Inferior parietal cortex (tissue), 1 donor: Measurements from ENCODE around the gene CA11.
A peak's percentile ranks its signal among the peaks of the same experiment; 100 is the strongest.

Source experiments
- DNase-seq: peaks from one replicate; pipeline ENCODE4 v3.0.0-alpha.2; 2016; ENCODE audit errors: extremely low spot score

Gene CA11

DNA sequence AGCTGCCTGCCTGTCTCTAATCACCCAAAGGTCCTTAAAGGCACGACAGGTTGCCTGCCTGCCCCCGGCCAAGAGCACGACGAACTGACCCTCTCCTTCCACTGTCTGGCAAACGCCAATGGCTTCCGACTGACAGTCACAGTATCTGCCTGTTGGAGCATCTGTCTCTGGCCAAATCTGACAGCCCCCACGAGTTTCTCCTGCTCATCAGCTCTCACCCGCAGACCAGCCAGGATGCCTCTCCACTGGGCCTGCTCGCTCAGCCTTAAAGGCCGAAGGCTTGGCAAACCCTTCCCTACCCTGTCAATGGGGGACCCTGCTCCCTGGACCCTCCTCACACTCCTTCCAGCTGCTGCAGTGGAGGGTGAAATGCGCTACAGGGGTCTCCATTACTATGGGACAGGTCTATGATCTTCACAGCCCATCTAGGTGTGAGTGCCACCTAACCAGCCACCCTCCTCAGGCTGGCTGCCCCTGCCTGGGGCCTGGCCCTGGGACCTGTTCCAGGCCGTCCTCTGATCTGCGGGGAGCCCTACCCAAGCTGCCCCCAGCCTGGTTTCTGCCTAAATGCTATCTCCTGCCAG, 32.0 kb downstream of the CA11 start:
- DNase-seq, result no peak

DNA sequence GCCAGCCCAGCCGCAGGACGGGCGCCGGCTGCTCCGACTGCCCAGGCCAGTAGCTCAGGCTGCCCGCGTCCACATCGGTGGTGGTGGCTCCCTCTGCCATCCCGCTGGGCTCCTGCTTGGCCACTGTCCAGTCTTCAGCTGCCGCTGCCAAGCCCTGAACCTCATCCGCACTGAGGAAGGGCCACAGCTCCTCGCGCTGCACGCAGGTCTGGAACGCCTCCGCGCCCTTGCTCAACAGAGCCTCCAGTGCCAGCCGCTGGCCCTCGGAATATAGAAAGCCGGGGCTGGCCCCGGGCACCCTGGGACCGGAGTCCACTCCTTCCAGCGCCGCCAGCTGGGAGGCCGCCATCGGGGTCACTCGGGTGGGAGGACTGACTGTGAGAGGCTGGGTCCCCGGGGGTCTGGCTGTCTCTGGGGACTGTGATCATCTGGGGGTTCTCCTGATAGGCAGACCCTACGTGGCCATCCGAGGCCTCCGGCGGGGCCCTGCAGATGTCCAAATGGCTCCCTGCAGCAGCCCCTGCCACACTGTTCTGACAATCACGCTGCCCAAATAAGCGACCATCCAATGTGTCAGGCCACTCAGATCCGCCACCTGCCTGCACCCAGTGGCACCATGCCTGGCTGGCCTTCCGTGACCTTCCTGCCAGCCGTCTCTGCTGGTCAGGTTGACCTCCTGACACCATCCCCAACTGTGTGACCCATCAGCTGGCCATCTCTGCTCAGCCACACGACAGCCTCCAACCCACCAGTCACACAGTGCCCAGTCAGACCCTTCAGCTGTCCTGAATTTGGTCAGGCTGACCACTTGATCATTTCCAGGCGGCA, 32.7 kb downstream of the CA11 start:
- DNase-seq, result no peak

DNA sequence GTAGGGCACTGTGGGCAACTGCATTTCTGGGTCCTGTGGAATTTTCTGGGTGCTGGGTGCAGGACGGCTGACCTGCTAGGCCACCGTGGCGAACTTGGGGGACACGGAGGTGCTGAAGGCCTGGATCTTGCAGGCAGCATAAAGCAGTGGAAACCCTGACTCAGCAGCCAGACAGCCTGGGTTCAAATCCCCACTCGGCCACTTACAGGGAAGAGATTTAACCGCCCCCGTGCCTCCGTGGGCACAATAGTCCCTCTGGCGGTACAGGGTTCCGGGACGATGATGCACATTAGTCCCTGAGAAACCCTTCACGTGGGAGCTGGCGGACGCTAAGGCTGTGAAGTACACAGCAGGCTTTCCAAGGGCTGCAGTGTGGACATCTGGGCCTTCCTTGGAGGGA, 34.1 kb downstream of the CA11 start:
- DNase-seq, result no peak

DNA sequence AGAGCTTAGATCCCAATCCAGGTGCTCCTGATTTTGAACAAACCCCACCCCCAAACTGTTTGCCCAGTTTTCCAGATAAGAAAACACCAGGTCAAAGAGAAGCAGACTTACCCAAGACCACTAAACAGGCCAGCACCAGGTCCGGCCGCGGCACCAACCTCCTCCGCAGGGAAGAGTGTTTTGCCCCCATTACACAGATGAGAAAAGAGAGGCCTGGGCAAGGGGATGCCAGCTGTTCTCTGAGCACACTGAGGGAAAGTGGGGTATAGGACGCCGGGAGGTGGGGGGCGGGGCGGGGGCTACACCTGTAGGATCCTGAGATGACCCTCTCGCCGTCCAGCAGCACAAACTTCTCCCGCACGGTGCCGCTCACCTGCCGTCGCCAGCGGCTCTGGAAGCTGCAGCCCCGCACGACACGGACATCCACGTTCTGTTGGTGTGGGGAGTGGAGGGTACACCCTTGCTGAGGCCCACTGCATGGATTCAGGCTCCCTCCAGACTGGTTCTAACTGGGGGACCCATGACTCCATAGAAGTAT, 36.3 kb downstream of the CA11 start:
- no peak for DNase-seq

DNA sequence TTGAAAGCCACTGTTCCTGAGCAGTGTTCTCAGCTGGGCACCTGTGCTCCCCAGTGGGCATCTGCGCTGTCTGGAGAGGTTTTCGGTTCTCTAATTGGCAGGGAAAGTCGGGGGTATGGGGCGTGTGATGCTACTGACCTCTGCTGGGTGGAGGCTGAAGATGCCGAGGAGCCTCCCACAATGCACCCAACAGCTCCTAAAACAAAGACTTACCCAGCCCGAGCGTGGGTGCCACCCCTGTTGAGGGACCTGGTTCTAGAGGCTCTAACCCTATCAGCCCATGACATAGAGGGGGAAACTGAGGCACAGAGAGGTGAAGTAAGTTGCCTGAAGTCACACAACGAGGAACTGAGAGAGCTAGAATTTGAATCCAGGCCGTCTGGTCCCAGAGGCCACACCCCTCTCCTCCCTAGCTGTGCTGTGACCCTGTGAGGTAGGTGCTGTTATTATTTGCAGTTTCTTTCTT, 37.2 kb downstream of the CA11 start:
- no peak for DNase-seq

DNA sequence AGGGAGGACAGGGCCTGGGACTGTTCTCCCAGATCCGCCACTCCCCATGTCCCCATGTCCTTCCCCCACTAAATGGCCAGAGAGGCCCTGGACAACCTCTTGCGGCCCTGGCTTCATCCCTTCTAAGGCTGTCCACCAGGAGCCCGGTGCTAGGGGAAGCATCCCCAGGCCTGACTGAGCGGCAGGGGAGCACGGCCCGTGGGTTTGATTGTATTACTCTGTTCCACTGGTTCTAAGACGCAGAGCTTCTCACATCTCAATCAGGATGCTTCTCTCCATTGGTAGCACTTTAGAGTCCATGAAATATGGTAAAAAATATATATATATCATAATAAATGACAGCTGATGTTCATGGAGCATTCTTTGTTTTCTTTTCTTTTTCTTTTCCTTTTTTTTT, 38.6 kb downstream of the CA11 start:
- no peak for DNase-seq

DNA sequence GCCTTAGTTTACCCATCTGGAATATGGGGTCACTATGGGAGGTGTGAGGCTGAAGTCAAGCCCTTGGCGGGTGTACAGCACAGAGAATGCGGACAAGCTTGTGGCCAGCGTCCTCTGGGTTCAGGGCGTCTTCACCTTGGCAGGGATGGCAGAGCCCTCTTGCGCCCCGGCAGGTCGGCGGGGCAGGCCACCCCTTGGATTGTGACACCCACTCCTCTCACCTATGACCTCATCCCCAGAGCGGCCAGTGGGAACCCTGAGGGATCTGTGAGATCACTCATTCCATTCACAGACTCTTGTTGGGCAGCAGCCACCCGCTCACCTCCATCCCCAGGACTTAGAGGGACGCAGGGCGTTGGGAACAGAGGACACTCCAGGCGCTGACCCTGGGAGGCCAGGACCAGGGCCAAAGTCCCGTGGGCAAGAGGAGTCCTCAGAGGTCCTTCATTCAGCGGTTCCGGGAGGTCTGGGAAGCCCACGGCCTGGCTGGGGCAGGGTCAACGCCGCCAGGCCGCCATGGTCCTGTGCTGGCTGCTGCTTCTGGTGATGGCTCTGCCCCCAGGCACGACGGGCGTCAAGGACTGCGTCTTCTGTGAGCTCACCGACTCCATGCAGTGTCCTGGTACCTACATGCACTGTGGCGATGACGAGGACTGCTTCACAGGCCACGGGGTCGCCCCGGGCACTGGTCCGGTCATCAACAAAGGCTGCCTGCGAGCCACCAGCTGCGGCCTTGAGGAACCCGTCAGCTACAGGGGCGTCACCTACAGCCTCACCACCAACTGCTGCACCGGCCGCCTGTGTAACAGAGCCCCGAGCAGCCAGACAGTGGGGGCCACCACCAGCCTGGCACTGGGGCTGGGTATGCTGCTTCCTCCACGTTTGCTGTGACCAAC, 39.3 kb downstream of the CA11 start, which contains the start of gene SPACA4:
Gene SPACA4 (plus strand): TSS at position 280 of the 896 bp plus-strand sequence. CDS start 237 bp downstream, at position 517.
- DNase-seq, result no peak

DNA sequence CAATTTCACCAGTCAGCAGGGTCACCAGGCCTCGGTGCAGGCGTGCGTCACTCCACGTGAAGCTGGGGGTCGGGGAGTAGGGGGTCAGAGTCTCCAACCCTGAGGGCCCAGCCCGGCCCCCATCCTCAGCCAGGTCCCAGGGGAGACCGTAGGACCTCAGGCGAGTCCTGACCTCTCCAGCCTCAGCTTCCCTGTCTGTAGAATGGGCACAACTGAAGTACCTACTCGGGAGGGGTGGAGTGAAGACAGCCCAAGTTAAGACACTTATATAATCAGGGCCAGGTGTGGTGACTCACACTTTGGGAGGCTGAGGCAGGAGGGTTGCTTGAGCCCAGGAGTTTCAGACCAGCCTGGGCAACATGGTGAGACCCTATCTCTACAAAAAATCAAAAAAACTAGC, 42.1 kb downstream of the CA11 start:
- DNase-seq, result no peak

DNA sequence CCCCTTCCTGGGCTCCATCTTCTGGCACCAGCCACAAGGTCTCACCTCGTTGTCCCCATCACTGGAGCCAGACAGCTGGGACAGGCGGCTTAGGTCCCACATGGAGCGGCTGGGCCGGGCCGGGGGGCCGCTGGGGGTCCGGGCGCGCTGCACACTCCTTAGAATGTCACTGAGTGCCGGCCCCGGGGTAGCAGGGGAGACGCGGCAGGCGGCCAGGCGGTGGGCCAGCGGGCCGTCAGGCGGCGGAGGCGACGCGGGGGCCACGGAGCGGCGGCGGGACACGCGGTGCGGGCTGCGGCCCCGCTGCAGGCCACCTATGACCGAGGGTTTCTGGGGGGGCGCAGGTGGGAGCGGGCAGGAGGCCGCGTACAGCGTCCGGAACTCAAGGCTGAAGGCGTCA, 42.5 kb downstream of the CA11 start:
- DNase-seq, result no peak

DNA sequence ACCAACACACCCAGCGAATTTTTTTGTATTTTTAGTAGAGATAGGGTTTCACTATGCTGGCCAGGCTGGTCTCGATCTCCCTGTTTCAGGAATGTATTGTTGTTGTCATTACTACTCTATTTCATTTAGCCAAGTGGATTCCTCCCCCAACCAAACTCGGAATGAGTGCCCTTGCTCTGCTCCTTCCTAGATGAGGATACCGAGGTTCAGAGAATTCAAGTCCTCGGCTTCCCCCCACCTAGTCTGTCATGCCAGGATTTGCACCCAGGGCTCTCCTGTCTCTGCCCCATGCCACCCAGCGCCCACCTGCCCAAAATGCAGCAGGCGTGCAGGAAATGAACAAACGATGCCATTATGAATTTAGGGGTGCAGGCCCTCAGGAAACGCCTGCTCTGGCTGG, 43.0 kb downstream of the CA11 start:
- DNase-seq, result no peak

DNA sequence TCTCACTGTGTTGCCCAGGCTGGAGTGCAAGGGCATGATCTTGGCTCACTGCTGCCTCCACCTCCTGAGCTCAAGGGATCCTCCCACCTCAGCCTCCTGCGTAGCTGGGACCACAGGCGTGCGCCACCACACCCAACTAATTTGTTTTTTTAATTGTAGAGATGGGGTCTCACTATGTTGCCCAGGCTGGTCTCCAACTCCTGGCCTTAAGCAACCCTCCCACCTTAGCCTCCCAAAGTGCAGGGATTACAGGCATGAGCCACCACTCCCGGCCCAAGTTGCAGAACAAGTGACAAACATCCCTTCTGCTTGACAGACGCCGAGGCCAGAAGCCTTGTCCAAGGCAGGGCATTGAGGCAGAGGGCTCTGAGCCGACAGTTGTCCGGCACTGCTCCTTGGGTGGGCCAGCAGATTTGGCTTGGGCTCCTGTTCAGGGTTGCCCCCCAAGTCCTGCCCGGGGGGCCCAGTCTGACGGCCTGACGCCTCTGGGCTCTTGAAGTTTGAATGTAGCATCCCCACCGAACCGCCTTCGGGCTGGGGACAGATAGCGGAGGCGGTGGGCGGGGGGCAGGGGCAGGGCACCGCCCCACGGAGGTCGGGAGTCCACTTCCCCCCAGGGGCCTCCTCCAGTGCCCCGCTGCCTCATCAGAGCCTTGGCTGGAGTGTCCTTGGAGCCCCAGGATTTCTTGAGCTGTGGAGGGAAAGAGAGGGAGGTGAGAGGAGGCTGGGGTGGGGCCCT, 45.1 kb downstream of the CA11 start:
- no peak for DNase-seq

DNA sequence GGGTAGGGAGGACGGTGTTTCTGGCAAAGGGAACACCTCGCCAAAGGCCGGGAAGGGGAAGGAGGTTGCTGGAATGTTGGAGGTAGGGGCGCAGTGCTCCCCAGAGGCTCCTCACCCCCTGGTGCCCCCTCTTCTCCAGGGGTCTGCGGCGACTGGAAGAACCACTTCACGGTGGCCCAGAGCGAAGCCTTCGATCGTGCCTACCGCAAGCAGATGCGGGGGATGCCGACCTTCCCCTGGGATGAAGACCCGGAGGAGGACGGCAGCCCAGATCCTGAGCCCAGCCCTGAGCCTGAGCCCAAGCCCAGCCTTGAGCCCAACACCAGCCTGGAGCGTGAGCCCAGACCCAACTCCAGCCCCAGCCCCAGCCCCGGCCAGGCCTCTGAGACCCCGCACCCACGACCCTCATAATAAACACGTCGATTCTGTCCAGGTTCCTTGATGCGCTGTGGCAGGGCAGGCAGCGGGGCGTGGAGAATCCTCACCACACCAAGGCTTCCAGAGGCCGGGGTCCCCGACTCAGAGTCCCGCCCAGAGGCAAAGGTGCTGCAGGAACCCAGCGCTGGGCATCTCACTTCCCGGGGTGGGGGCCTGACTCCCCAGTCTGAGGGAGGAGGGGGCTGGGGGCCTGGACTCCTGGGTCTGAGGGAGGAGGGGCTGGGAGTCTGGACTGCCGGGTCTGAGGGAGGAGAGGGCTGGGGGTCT, 46.8 kb downstream of the CA11 start:
- DNase-seq, result no peak

DNA sequence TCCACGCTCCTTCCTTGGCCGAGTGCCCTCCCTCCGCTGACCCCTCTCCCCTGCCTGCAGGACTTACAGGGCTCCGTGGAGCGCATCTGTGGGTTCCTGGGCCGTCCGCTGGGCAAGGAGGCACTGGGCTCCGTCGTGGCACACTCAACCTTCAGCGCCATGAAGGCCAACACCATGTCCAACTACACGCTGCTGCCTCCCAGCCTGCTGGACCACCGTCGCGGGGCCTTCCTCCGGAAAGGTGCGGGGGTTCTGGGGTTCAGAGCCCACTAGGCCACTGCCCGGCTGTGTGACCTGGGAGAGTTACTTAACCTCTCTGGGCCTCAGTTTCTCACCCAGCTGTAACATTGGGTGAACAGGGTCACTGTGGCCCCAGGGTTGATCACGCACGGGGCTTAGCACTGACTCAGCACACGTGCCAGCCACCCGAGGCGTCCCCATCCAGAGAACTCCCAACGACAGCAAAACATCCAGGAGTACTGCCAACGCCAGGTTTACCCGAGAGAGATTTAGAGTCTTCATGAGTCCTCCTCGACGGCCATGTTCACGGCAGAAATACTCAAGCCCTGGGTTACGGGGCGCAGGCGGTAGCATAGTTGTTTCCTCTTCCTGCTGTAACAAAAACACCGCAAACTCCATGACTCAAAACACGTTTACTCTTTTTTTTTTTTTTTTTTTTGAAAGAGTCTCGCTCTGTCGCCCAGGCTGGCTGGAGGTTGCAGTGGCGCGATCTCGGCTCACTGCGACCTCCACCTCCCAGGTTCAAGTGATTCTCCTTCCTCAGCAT, 49.1 kb downstream of the CA11 start:
- DNase-seq, result no peak

DNA sequence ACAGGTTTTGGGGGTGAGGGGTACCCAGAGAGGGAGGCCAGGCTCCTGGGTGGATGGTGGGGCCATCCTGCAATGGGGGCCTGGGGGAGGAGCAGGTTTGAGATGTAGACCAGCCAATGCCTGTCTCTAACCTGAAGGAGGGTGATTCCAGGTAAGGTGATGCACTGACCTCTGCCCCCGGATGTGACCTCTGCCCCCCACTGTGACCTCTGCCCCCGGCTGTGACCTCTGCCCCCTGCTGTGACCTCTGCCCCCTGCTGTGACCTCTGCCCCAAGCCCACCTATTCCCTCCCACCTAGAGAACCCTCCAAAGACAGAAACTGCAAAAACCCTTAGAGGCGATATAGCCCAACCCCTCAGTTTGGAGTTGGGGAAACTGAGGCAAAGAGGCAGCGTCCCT, 49.8 kb downstream of the CA11 start:
- DNase-seq, result no peak

DNA sequence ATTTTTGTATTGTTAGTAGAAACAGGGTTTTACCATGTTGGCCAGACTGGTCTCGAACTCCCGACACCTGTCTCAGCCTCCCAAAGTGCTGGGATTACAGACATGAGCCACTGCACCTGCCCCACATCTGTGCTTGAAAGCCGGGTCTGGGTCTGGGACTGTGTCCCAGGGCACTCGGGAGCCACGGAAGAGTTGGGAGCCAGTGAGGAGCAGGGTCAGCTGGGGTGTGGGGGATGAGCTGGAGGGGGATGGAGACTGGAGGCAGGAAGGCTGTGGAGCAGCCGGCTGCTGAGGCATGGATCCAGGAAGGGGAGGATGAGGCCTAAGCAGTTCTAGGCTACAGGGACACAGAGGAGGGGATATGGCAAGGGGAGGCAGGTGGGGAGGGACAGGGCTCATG, 50.2 kb downstream of the CA11 start:
- no peak for DNase-seq

DNA sequence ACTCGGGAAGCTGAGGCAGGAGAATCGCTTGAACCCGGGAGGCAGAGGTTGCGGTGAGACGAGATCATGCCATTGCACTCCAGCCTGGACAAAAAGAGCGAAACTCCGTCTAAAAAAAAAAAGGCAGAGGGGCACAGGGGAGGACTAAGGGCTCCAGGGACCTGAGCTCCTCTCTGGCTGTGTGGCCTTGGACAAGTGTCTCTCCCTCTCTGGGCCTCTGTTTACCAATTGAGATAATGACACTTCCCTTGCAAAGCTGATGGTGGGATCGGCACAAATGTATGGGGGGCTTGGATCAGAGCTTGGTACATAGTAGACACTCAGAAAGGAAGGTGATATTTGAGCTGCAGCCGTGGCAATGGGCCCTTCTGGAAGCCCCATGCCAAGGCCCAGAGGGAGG, 50.8 kb downstream of the CA11 start:
- DNase-seq, result no peak

DNA sequence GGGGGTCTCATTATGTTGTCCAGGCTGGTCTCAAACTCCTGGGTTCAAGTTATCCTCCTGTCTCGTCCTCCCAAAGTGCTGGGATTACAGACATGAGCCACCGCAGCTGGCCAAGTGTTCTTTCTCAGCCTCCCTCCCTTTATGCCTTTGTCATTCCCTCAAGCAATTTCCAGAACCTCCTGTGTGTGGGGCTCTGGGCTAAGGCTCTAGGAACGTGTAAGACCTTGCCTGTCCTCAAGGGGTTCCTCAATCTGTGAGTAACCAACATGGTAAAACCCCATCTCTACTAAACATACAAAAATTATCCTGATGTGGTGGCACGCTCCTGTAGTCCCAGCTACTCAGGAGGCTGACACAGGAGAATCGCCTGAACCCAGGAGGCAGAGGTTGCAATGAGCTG, 55.0 kb downstream of the CA11 start:
- DNase-seq, result no peak

DNA sequence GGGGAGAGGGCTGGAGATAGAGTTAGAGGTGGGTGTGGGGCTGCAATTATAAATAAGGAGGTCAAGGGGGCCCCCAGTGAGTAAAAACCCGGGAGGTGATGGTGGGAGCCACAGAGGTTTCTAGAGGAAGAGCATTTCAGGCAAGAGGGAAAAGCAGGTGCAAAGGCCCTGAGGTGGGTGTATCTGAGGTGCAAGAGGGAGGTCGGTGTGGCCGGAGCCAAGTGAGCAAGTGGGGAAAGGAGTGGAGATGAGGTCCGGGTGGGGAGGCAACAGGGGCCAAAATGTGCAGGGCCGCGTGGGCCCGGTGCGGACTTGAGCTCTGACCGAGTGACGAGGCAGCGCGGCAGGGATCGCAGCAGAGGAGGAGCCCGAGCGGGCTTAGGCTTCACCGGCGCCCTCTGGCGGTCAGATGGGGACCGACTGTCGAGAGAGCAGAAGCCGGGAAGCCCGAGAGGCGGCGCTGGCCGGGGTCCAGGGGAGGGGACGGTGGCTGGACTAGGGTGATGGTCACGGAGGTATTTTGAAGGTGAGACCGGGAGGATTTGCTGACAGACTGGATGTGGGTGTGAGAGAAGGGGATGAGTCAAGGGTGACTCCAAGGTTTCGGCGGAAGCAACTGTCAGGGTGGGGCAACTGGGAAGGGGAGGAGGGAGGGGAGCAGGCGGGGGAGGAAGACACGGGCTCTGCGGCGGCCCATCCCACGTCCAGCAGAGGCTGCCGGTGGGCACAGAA, 57.2 kb downstream of the CA11 start:
- DNase-seq, result peak; percentile 86
